DOHH2 (cell line): ENCODE data around the gene DLGAP1.

Experiments used
- H3F3A ChIP-seq: fragments of 200-600 bp; sonication (generic), shearing (Covaris generic); 2 replicates; pipeline ENCODE4 v1.6.0; 2016; ENCODE audit warnings: antibody characterized with exemption, mild to moderate bottlenecking; ENCODE audit not compliant: control insufficient read depth, insufficient read depth
- H3K27ac ChIP-seq: fragments of 200-600 bp; sonication (generic); 2 replicates; pipeline ENCODE4 v1.5.1; 2014; ENCODE audit warnings: low read depth, mild to moderate bottlenecking, low read length, moderate library complexity
- H3K27me3 ChIP-seq: fragments of 200-600 bp; sonication (generic); 2 replicates; pipeline ENCODE4 v1.6.1; 2014; ENCODE audit warnings: mild to moderate bottlenecking, low read length, mixed read lengths; ENCODE audit not compliant: control insufficient read depth
- H3K36me3 ChIP-seq: fragments of 200-600 bp; sonication (generic); 2 replicates; pipeline ENCODE4 v1.6.1; 2014; ENCODE audit warnings: mild to moderate bottlenecking, low read length, moderate library complexity, mixed read lengths; ENCODE audit not compliant: control insufficient read depth
- H3K4me1 ChIP-seq: fragments of 200-600 bp; sonication (generic); 2 replicates; pipeline ENCODE4 v1.6.1; 2014; ENCODE audit warnings: mild to moderate bottlenecking, low read length, mixed read lengths; ENCODE audit not compliant: control insufficient read depth
- H3K4me2 ChIP-seq: fragments of 200-600 bp; sonication (generic); 2 replicates; pipeline ENCODE4 v1.6.0; 2014; ENCODE audit warnings: mild to moderate bottlenecking, low read length, moderate library complexity
- H3K4me3 ChIP-seq: fragments of 200-600 bp; sonication (generic); 2 replicates; pipeline ENCODE4 v1.5.1; 2014; ENCODE audit warnings: mild to moderate bottlenecking, low read length, mixed read lengths
- H3K79me2 ChIP-seq: fragments of 200-600 bp; sonication (generic); 2 replicates; pipeline ENCODE4 v1.6.1; 2014; ENCODE audit warnings: mild to moderate bottlenecking, low read length, mixed read lengths; ENCODE audit not compliant: control insufficient read depth
- H3K9me2 ChIP-seq: fragments of 200-600 bp; sonication (generic); replicated peaks from 2 replicates; pipeline ENCODE4 v1.6.1; 2014; ENCODE audit warnings: mild to moderate bottlenecking, low read length, mixed read lengths; ENCODE audit not compliant: control insufficient read depth
- H3K9me3 ChIP-seq: fragments of 200-600 bp; sonication (generic); 2 replicates; pipeline ENCODE4 v1.6.1; 2014; ENCODE audit warnings: antibody characterized with exemption, low read length, mixed read lengths; ENCODE audit not compliant: control insufficient read depth, insufficient read depth
- H4K20me1 ChIP-seq: fragments of 200-600 bp; sonication (generic); 2 replicates; pipeline ENCODE4 v1.6.0; 2014; ENCODE audit warnings: low read depth, mild to moderate bottlenecking, antibody characterized with exemption, low read length, moderate library complexity; ENCODE audit not compliant: control insufficient read depth, insufficient read depth
- CTCF ChIP-seq: fragments of 200-600 bp; sonication (generic); IDR thresholded peaks from one replicate; pipeline ENCODE4 v1.5.1; 2014; ENCODE audit warnings: antibody characterized with exemption, mild to moderate bottlenecking, low read depth, low read length; ENCODE audit not compliant: poor library complexity, severe bottlenecking
- EZH2phosphoT487 ChIP-seq: fragments of 200-600 bp; sonication (generic); IDR thresholded peaks from 2 replicates; pipeline ENCODE4 v1.6.1; 2017; ENCODE audit warnings: borderline replicate concordance, mild to moderate bottlenecking, antibody characterized with exemption, low read length, moderate library complexity, mixed read lengths

The DLGAP1 gene

GRCh38 chr18:4351005-4351404 lies 104.1 kb downstream of the DLGAP1 start:
- Histone ChIP-seq H4K20me1 (no peaks in the 10 kb centered on the region), H3K4me2 (no peak overlapping the region), H3K27me3 (no peaks in the 10 kb centered on the region), H3K9me3 (no peaks in the 10 kb centered on the region), H3K9me2 (no peaks in the 10 kb centered on the region), H3F3A (no peaks in the 10 kb centered on the region), H3K4me1 (no peaks in the 10 kb centered on the region), H3K79me2 (no peaks in the 10 kb centered on the region), H3K27ac (no peak overlapping the region), H3K36me3 (no peaks in the 10 kb centered on the region), H3K4me3 (no peak overlapping the region)
- no peak for TF ChIP-seq EZH2phosphoT487
- TF ChIP-seq CTCF, result no peak

- H3K4me3 ChIP-seq, result no peak overlapping the region
- no peaks in the 10 kb centered on the region for H3K36me3 ChIP-seq
- TF ChIP-seq EZH2phosphoT487 (no peak), CTCF (no peak)
Measured at GRCh38 chr18:4335386-4335785, 119.7 kb downstream of the DLGAP1 start.

GRCh38 chr18:4333043-4333442 lies 122.1 kb downstream of the DLGAP1 start:
- no peaks in the 10 kb centered on the region for H3K79me2 ChIP-seq
- no peaks in the 10 kb centered on the region; the same call in 1 of the 2 replicates for H3K9me3 ChIP-seq
- no peak overlapping the region for H3K27ac ChIP-seq
- no peaks in the 10 kb centered on the region for H4K20me1 ChIP-seq
- H3K36me3 ChIP-seq, result no peaks in the 10 kb centered on the region
- H3F3A ChIP-seq, result no peaks in the 10 kb centered on the region
- H3K9me2 ChIP-seq, result no peaks in the 10 kb centered on the region
- no peak overlapping the region for H3K4me2 ChIP-seq
- TF ChIP-seq EZH2phosphoT487, result no peak
- H3K4me1 ChIP-seq, result no peaks in the 10 kb centered on the region
- no peaks in the 10 kb centered on the region for H3K27me3 ChIP-seq
- H3K4me3 ChIP-seq, result no peak overlapping the region

More at GRCh38 chr18:4335386-4335785, 119.7 kb downstream of the DLGAP1 start:
- H3K27me3 ChIP-seq, result no peaks in the 10 kb centered on the region
- H3K27ac ChIP-seq, result no peak overlapping the region
- H4K20me1 ChIP-seq, result no peaks in the 10 kb centered on the region
- H3K4me1 ChIP-seq, result no peaks in the 10 kb centered on the region
- H3K79me2 ChIP-seq, result no peaks in the 10 kb centered on the region
- no peaks in the 10 kb centered on the region for H3F3A ChIP-seq
- H3K4me2 ChIP-seq, result no peak overlapping the region
- H3K9me2 ChIP-seq, result no peaks in the 10 kb centered on the region
- no peaks in the 10 kb centered on the region; the same call in 1 of the 2 replicates for H3K9me3 ChIP-seq

- no peaks in the 10 kb centered on the region for H3K9me2 ChIP-seq
- no peaks in the 10 kb centered on the region for H3K36me3 ChIP-seq
- H3K4me1 ChIP-seq, result no peaks in the 10 kb centered on the region
- H3K79me2 ChIP-seq, result no peaks in the 10 kb centered on the region
- H3K27me3 ChIP-seq, result no peaks in the 10 kb centered on the region
- H3K4me2 ChIP-seq, result no peak overlapping the region
- H3K27ac ChIP-seq, result no peak overlapping the region
- TF ChIP-seq EZH2phosphoT487, result no peak
- no peak for TF ChIP-seq CTCF
- no peak overlapping the region for H3K4me3 ChIP-seq
- H3K9me3 ChIP-seq, result no peaks in the 10 kb centered on the region; the same call in 1 of the 2 replicates
- H3F3A ChIP-seq, result no peaks in the 10 kb centered on the region
- H4K20me1 ChIP-seq, result no peaks in the 10 kb centered on the region
Measured at GRCh38 chr18:4319738-4320677, 135.1 kb downstream of the DLGAP1 start.
